SK-N-MC (cell line): Measurements from ENCODE around the gene SEPTIN5.

ENCODE experiments used
- DNase-seq: peaks from one replicate; pipeline ENCODE4 v3.0.0-alpha.2; 2011; ENCODE audit warnings: low read depth, low spot score
- H3K27ac ChIP-seq: fragments of 200-600 bp; sonication (generic); 2 replicates; pipeline ENCODE4 v1.5.1; 2016; ENCODE audit warnings: mixed run types
- H3K36me3 ChIP-seq: fragments of 200-600 bp; sonication (generic); 2 replicates; pipeline ENCODE4 v1.6.1; 2017; ENCODE audit warnings: antibody characterized with exemption, low read length, mixed read lengths; ENCODE audit not compliant: insufficient read depth
- H3K4me3 ChIP-seq: fragments of 200-600 bp; sonication (generic); 2 replicates; pipeline ENCODE4 v1.5.1; 2016
- H3K9ac ChIP-seq: fragments of 200-600 bp; sonication (generic); 2 replicates; pipeline ENCODE4 v1.8.0; 2017; ENCODE audit warnings: mixed run types, mixed read lengths; ENCODE audit not compliant: insufficient read length
- H3K9me3 ChIP-seq: fragments of 200-600 bp; sonication (generic); 2 replicates; pipeline ENCODE4 v1.6.1; 2017; ENCODE audit warnings: low read depth, mild to moderate bottlenecking, antibody characterized with exemption, low read length, moderate library complexity, mixed read lengths
- EZH2 ChIP-seq: fragments of 200-600 bp; sonication (generic); IDR thresholded peaks from one replicate; pipeline ENCODE4 v1.6.1; 2017; ENCODE audit warnings: antibody characterized with exemption
- FOXP2 ChIP-seq: optimal IDR thresholded peaks from 2 replicates; pipeline ENCODE3; 2011; ENCODE audit warnings: mild to moderate bottlenecking, moderate library complexity; ENCODE audit not compliant: insufficient read depth; ENCODE audit errors: extremely low read length, control extremely low read depth
- POLR2AphosphoS5 ChIP-seq: IDR thresholded peaks from 2 replicates; pipeline ENCODE4 v1.6.1; 2012; ENCODE audit warnings: mild to moderate bottlenecking, low read depth, low read length, borderline replicate concordance

SEPTIN5 gene

DNA sequence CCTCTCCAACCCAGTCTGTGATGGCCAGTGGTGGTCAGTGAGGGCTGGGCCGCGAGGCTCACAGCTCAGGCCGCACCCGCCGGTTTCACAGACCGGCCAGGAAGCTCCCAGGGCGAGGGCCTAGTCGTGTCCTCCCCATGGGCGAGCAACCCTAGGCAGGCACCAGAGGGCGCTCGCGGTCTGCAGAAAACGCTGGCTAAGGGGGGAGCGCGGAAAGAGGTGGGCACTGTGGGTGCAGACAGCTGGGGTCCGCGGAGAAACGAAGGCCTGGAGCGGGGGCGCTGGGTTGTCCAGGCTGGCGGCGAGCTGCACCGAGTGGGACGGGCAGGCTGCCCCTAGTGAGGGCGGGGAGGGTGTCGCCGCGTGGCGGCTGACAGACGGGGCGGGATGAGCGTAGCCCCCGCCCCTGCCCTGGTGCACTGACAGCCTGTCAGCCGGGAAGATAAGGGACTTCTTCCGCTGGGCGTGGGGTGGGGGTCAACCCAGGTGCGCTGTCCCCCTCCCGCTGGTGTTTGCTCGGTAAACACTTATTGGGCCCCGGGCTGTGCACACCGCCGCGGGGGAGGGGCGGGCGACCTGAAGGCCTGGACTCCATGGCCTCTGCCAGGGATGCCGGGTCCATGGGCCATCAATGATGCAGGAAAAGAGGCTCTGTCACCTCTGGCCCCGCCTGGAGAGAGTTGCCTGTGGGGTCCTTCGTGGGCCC lies 16.5 kb downstream of the SEPTIN5 start:
- H3K27ac ChIP-seq, result no peak overlapping the region
- DNase-seq, result peak; percentile 16
- H3K36me3 ChIP-seq, result no peaks in the 10 kb centered on the region
- no peak overlapping the region for H3K9ac ChIP-seq
- TF ChIP-seq FOXP2 (no peak), EZH2 (no peak), POLR2AphosphoS5 (no peak)
- peak overlapping the region; percentile 77 for H3K4me3 ChIP-seq
- no peaks in the 10 kb centered on the region for H3K9me3 ChIP-seq

DNA sequence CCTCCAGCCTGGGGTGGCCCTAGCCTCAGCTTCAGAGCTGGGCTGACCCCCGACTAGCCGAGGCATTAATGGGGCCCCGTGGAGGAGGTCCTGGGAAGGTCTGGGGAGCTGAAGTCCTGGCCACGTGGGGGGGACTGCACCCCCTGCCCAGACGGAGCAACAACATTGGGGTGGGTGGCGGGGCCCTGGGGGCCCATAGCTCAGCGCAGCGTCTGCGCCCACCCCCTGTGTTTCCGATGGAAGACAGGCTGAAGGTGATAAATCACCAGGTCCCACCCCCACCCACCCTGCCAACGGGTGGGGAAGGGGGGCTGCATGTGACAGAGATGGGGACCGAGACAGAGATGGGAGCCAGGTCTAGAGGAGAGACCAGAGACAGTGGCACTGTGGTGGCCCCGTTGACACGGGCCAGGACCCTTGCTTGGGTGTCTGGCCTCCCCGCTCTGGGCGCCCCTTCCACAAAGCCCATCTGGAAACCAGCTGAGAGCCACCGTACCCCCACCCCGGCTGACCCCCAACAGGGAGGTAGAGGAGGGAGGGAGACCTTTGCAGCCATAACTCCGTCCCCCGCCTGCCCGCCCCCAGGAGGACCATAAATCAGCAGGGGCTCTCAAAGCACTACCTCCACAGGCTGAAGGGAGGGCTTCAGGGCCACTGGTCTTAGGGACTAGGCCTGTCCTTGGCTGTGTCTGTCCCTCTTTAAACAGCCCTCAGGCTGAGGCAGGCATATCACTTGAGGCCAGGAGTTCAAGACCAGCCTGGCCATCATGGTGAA lies 17.2 kb downstream of the SEPTIN5 start:
- TF ChIP-seq POLR2AphosphoS5, result no peak
- no peak for TF ChIP-seq FOXP2
- TF ChIP-seq EZH2, result no peak
- H3K36me3 ChIP-seq, result no peaks in the 10 kb centered on the region
- H3K9ac ChIP-seq, result no peak overlapping the region
- no peak overlapping the region for H3K4me3 ChIP-seq
- H3K9me3 ChIP-seq, result no peaks in the 10 kb centered on the region
- DNase-seq, result no peak
- no peak overlapping the region for H3K27ac ChIP-seq

DNA sequence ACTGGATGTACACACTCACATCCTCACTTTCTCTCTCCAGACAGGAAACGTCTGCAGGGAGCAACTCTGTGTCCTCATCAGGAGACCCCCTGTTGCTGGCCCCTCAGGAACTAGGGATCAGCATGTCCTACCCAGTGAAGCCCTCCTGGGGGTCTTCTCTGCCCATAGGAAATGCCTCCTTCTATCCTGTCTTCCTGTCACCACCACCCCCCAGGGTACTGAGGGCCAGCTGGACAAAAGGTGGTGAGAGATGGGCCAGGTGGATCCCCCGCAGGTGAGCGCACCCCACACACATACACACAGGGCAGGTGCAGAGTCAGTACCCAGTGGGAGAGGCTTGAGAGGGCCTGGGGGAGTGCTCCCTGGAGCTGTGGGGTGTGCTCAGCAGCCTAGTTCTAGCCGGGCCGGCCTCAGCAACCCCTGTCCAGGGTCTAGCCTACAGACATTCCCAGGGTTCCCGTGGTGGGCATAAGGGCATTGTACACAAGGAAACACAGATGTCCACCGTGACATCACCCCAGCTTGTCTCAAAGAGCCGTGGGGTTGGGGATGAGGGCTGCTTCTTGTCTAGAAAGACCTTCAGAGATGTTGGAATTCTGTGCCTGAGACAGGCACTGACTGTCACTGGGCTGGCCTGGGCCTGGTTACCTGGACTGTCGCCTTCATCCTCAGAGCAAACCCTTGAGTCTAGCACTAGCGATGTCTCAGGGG lies 18.3 kb downstream of the SEPTIN5 start:
- no peak overlapping the region for H3K9ac ChIP-seq
- TF ChIP-seq EZH2 (no peak), POLR2AphosphoS5 (no peak), FOXP2 (no peak)

DNA sequence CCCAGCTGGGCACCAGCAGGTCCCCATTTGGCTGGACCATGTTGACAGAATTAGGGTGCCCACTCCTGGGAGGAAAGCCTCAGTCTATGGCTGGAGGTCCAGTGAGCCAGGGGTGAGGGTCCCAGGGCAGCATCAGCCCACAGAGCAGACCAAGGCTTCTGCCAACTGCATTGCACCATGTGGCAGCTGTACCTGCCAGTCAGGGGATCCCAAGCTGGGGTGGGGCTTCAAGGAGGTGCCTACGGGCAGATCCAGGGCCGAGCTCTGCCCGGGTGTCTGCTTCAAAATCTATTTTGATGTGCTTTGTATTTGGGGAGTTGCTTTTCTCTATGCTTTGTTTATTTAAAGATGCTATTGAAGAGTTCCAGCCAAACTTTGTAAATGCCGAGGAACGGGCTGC lies 19.5 kb downstream of the SEPTIN5 start:
- Histone ChIP-seq H3K4me3 (no peak overlapping the region), H3K9me3 (no peaks in the 10 kb centered on the region), H3K27ac (no peak overlapping the region), H3K36me3 (no peaks in the 10 kb centered on the region), H3K9ac (no peak overlapping the region)
- no peak for TF ChIP-seq FOXP2
- TF ChIP-seq POLR2AphosphoS5, result no peak
- TF ChIP-seq EZH2, result no peak
- no peak for DNase-seq

More for the DNA sequence above, 18.3 kb downstream of the SEPTIN5 start:
- no peak overlapping the region for H3K4me3 ChIP-seq
- no peak overlapping the region for H3K27ac ChIP-seq
- DNase-seq, result no peak
- no peaks in the 10 kb centered on the region for H3K36me3 ChIP-seq
- H3K9me3 ChIP-seq, result no peaks in the 10 kb centered on the region

DNA sequence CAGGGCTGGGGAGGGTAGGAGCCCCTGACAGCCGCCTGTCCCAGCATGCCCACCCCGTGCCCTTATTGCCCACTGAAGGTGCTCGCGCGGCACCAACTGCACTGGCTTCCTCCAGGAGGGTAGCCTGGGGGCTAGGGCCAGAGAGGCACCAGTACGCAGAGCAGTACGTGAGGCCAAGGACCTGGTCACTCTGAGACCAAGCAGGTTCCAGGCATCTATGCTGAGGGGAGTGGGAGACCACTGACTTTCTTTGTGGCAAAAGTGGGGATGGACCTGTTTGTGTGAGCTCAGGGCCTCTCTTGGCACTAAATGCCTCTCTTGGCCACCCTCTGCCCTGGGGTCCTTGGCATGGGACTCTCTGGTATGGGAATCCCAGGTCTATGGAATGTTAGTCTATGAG lies 19.9 kb downstream of the SEPTIN5 start:
- no peak for DNase-seq
- Histone ChIP-seq H3K36me3 (no peaks in the 10 kb centered on the region), H3K27ac (no peak overlapping the region), H3K4me3 (no peak overlapping the region), H3K9me3 (no peaks in the 10 kb centered on the region), H3K9ac (no peak overlapping the region)
- no peak for TF ChIP-seq POLR2AphosphoS5
- no peak for TF ChIP-seq FOXP2
- TF ChIP-seq EZH2, result no peak

DNA sequence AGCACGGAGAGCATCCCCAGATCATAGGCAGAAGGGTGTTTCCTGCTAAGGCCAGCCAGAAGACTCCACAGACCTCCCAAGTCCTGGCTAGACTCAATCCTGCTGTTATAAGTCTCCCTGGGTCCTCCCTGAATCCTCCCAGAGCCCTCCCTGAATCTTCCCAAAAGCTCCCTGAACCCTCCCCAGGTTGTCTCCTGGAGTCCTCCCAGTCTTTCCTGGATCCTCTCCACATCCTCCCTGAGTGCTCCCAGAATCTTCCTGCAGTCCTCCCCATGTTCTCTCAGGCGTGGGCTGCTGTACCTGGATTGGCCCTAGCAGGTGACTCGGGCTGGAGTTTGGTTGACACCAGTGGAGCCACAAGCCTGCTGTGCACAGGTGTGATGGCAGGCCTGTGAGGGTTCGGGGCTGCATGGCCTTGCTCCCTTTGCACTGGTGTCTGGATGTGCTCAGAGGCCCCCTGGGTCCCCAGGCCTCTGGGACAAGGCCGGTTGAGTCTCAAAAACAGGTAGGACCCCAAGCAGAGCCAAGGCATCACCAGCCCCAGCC lies 20.6 kb downstream of the SEPTIN5 start:
- no peaks in the 10 kb centered on the region for H3K36me3 ChIP-seq
- no peak overlapping the region for H3K9ac ChIP-seq
- no peaks in the 10 kb centered on the region for H3K9me3 ChIP-seq
- no peak for DNase-seq
- H3K27ac ChIP-seq, result no peak overlapping the region
- TF ChIP-seq POLR2AphosphoS5, result no peak
- TF ChIP-seq EZH2, result no peak
- TF ChIP-seq FOXP2, result no peak
- H3K4me3 ChIP-seq, result no peak overlapping the region

DNA sequence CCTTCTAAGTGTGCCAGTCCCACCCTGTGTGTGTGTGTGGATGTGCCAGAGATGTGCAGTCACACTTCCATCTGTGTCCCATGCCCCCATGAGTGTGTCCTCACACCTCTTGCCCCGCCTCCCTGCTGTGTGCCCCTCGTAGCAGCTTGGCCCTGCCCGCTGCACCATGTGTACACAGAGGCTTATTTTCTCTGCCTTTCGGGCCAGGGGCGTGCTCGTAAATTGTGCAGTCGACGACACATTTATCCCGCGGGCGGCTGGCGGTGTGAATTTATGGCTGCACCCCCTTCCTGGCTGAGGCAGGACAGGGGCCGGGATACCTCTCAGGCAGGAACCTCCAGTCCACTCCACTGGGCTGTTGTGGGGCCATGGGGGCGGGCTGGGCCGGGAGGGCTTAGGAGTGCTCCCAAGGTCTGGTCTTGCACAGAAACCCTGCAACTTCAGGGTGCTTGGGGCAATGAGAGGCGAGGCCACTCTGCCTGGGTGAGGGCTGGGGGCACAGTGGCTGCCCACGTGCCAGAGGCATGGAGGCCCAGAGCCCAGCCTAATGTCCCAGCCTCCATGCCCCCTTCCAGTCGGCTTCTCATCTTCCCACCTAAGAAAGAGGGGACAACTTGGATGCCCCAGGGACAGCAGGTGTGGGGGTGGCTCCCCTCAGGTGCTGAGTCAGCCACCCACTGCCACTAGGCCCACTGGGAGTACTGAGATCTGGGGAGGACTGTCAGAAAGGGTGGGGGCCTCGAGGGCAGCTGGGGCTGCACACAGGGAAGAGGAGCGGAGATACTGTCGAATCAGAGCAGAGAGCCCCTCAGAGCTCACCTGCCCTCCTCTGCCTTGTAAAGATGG lies 21.6 kb downstream of the SEPTIN5 start:
- Histone ChIP-seq H3K36me3 (no peaks in the 10 kb centered on the region), H3K9me3 (no peaks in the 10 kb centered on the region), H3K27ac (no peak overlapping the region), H3K9ac (no peak overlapping the region), H3K4me3 (no peak overlapping the region)
- DNase-seq, result no peak
- no peak for TF ChIP-seq POLR2AphosphoS5
- TF ChIP-seq FOXP2, result no peak
- TF ChIP-seq EZH2, result no peak
